Measurements from ENCODE around the gene FBXL5.

FBXL5 gene

GRCh38 chr4:15557786-15558550 is 97.2 kb downstream of the FBXL5 start:
- DNase-seq (ENCODE audit: low read depth), result no peak
- no peak for TF ChIP-seq CTCF (conservative IDR thresholded peaks at IDR 0.05; ENCODE audit: low read depth, low read length)
- no peak overlapping the region for H3K4me3 ChIP-seq (ENCODE audit: low read depth, low read length)

- TF ChIP-seq CTCF (conservative IDR thresholded peaks at IDR 0.05; ENCODE audit: low read depth, low read length), result no peak
- no peak for DNase-seq (ENCODE audit: low read depth)
- no peak overlapping the region for H3K4me3 ChIP-seq (ENCODE audit: low read depth, low read length)
These were observed 98.6 kb downstream of the FBXL5 start for GRCh38 chr4:15556511-15557092.

Data from choroid plexus epithelial cell (primary cell).